NCI-H748 (cell line): Measurements from ENCODE around the gene GAS7.

Experiments used
- DNase-seq: peaks from one replicate; lab custom pipeline; 2025; ENCODE audit not compliant: unreplicated experiment; lab: John Stamatoyannopoulos, UW

Gene GAS7

DNA sequence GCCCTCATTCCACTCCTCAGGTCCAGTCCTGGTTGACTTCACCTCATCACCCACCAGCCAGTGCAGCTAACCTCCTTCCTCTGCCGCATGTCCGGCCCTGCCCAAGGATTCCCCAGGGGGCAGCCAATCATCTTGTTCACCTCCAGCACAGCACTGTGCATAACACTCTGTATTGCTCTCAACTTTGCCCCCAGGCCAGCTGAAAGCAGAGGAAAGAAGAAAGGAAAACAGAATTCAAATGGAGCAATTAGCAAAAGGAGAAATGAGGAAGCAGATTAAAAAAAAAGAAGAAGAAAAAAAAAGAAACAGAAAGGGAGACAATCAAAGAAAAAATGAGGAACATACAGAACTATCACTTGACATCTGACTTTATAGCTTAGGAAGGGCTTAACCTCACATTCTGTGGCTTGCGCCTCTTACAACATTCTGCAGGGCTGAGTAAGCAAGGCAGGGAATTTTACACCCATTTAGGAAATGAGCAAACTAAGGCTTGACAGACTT is 26.1 kb downstream of the GAS7 start:
- DNase-seq: no peak

DNA sequence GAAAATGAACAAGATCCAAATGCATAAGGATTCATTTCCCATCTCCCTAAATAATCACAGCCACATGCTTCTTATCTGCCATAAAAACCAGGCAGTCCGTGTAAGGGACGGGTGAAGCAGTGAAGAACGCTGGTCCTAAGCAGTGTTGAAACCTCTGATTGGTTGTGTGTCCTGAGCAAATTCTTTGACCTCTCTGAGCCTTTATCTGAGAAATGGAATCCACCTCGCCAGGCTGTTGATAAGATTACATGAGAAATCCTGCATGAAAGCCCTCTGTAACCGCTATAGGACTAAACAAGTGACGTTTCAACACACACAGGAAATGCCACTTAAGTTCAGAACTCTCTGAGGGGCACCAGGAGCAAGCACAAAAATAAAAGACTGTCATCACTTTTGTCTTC is 26.8 kb downstream of the GAS7 start:
- no peak for DNase-seq

DNA sequence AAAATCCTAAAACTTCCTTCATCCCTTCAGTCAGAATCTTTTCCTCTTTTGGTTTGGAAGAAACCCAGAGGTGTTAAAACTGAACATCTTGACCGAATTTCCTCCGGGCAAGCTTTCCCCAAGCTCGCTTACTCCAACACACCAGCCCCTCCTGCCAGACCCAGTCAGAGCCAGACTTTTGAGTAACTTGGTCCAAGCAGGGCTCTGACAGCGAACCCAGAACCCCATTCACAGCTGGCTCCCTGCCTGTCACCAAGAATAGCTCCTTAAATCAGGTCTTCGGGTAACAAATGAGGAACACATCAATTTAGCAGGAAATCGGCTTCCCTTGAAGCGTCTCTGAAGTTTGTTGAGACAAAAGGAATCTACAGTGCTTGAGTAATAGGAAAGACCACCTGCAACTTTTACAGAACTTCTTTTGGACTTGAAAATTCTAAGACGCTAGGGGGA is 27.3 kb downstream of the GAS7 start:
- DNase-seq: no peak

DNA sequence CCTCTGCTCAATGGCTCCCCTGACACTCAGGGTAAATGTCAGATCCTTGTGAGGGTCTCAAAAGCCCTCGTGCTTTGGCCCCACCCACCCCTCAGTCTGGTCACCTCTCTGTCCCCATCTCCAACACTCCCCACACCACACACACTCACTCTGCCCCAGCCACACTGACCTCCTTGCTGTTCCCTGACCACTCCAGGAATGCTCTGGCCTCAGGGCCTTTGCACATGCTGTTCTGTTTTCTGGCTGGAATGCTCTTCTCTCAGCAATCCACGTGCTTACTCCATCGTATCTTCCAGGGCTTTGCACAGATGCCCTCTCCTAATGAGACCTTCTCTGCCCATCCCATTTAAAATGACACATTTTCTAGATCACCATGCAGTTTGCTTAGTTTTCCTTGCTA is 28.2 kb downstream of the GAS7 start:
- DNase-seq: no peak

DNA sequence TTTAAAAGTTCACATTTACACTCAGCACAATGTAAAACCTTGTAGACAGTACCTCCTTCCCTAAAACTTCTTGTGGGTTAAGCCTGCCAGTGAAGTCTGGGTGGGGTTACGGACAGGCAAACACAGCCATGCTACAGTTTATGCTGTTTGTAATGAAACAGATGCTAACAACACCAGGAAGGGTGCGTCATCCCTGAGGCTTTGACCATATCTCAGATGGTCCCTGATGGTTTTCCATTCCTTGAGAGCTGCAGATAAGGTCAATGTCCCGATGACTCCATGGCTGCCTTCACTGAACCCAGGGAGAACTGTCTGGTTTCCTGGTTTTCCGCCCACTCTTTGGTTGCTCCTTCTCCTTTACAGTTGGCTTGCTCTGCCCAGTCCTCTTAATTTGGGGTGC is 29.1 kb downstream of the GAS7 start:
- DNase-seq: no peak

DNA sequence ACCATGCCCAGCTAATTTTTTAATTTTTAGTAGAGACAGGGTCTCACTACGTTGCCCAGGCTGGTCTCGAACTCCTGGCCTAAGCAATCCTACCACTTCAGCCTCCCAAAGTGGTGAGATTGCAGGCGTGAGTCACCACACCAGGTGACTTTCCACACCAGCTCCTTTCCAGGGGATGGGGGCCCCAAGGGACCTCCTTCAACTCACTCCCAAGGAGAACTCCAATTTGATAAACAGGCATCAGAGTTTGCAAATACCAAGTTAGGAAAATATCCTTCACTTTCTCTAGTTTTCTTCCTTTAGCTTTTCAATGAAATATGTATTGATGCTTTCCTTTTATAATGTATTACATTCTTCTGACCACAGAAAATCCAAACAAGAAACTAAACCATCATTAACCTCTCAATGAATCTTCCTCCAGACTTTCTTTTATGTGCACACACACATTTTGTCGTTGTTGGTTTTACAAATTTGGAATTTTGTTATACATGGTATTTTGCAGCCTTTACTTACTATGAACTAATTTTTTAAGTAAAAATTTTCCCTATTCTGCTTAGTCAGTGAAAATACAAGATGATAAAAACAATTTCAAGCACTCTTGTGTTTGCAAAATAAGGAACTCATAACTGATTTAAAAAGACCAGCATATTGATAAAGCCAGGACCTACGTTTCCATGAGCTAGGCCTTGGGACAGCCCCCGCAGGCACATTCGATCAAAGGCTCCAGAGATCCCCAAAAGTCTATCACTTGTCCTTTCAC is 32.0 kb downstream of the GAS7 start:
- DNase-seq: no peak

DNA sequence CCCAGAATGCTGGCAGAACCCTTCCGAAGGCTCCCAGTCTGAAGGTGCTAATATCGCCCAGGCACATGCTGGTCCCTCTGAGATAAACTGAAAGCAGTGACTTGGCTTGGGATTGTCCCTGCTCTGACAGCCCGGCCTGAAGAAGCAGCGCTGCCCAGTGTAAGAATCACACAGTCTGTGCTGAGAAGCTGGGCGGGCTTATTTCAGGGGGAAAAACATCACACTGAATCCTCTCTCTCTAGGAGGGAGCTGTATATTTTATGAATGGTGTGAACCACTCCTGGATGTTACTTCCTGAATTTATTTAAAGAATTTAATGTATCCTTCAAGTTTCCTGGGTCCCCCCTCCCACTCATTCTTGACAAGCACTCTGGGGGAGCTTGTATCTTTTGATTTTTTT is 36.3 kb downstream of the GAS7 start:
- no peak for DNase-seq

DNA sequence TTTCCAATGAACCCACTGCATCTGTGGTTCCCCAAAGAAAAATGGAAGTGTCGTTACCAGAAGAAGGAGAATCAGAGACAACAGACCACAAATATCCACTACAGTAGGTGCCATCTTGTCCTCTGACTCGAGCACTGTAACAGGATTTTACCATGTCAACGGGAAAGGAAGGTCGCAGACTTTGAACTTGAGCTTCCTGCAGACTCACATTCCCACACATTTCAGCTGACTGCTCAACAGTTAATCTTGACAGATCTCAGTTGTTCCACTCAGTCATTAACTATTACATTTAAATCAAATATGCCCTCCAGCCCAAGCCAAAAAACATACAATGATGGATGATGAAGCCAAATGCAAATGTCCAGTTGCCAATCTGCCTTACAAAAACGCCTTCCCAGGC is 37.0 kb downstream of the GAS7 start:
- no peak for DNase-seq

DNA sequence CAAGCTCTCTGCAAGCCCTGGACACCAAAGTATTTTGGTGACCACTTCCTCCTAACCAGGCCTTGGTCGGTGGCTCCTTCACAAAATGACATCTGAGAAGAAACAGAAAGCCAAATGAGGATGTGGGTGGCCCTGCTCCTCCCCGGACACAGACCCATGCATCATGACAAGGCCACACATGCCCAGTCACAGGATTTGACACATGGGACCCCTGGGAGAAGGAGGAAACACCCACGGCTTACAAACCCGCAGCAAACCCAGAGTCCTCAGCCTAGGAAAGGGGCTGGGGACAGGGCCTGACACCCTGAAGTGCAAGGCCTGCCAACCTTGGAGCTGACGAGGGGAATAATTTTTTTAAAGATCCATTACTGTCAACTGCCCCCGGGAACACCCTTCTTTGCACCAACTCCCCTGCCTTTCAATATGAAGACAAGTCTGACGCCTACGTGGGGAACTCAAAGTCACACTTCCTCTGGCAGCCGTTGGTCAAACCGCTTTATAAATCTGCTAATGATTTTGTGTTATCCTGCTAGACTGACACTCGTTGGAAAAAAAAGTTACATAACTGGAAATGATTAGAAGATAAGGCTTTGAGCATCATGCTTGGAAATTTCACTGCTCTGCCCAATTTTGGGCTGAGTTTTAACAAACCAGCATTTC is 41.3 kb downstream of the GAS7 start:
- DNase-seq: no peak

DNA sequence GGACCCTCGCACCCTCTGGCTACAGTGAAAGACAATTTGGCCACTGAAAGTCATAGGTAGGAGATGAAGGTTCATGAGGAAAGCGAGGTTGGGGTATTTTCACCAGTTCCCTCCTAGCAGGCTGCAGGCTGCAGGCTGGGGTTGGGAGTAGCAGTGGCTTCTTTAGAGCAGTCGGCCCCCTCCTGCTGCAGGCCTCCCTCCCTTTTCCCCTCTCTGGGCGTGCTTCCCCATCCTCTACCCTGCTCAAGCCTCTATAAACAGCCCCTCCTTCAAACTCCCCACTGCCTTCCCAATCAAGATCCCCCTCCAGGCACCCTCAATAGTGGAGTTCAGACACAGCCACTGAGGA is 41.8 kb downstream of the GAS7 start:
- DNase-seq: no peak

DNA sequence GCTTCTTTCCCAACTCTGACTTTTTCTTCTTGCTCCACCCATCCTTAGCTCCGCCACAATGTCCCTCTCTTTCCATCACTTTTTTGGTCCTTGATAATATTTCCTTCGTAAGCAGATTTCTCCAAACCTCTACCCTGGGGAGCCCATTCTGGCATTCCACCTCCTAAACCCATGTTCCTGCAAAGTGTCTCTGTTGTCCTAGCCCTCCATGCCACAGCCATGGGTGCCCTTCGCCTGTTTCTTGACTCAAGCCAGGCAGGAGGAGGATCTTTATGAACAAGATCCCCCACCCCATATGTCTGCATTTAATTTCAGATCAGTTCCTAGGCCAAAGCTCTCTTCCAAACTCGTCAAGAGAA is 42.4 kb downstream of the GAS7 start:
- no peak for DNase-seq

DNA sequence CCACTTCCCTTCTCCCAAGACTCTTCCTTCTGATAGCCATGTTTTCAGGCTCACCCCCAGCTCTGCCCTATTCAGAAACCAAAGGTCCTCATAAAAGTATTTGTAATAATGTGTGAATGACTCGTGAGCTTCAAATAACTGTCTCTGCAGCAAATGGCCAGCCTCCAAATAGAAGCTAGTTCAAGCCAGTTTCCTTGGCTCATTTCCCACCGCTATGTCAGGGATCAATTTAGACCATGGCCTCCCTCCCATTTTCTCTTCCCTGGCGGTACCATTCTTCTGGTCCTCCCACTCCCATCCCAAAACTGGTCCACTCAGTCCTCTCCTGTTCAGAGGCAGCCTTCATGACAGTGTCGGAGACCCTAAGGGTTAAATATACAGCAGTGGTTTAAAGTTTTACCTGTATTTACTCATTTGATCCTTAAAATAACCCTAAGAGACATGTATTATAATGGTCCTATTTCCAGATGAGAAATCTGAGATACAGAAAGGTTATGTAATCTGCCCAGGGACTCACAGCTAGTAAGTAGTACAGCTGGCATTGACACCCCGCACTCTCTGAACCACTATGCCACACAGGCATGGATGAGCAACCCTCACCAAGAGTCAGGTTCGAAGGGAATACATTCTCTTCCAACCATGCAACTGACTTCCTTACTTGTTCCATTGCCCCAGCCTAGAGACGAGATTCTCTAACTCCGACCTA is 42.9 kb downstream of the GAS7 start:
- DNase-seq: no peak

DNA sequence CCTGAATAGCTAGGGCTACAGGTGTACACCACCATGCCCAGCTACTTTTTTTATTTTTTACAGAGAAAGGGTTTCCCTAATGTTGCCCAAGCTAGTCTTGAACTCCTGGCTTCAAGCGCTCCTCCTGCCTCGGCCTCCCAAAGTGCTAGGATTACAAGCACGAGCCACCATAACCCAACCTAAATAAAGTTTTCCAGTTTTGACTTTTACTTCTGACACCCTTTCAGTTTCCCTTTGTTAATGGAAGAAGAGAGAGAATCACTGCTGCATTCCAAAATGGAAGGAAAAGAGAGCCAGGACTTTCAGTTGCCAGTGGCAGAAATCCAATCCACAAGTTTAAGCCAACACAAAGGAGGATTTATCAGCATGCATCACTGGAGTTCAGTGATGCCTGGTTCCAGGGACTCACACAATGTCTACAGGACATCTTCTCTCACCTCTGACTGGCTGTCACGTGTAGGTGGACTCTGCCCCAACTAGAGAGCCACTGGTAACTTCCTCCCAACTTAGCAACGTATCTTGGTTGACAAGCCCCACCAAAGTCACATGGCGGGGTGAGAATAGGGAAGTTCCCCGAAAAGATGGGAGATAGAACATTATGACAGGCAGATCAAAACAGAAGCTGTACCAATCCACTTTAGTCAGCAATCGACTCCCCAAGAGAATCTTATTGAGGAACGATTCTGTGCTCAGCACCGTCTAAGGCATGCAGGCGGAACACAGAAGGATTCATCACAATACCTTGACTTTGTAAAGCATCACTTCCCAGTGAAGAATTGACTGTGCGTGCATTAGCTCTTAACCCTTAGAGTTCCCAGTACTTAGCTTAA is 46.5 kb downstream of the GAS7 start:
- no peak for DNase-seq

DNA sequence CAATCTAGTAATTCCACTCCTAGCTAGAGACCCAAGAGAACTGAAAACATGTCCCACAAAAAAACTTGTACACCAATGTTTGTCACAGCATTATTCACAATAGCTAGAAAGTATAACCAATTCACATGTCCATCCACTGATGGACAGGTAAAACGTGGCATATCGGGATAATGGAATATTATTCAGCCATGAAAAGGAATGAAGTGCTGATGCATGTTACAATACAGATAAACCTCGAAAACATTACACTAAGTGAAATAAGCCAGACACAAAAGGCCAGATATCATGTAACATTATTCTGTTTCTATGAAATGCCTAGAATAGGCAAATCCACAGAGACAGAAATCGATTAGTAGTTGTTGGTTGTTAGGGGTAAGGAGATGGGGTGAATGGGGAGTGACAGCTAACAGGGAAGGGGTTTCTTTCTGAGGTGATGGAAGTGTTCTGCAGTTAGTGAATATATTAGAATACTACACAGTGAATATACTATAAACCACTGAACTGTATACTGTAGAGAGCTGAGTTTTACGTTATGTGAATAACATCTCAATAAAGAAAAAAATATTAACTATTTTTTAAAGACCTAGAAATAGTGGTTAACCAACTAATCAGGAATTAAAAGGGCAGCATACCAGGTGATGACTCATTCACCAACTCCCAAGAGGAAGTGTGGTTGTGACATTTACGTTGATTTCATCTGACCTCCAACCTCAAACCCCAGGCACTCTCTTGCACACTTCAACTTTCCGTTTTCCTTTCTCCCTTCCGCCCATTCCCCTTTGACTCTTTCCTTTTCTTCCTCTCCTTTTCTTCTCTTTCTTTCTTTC is 48.6 kb downstream of the GAS7 start:
- no peak for DNase-seq

DNA sequence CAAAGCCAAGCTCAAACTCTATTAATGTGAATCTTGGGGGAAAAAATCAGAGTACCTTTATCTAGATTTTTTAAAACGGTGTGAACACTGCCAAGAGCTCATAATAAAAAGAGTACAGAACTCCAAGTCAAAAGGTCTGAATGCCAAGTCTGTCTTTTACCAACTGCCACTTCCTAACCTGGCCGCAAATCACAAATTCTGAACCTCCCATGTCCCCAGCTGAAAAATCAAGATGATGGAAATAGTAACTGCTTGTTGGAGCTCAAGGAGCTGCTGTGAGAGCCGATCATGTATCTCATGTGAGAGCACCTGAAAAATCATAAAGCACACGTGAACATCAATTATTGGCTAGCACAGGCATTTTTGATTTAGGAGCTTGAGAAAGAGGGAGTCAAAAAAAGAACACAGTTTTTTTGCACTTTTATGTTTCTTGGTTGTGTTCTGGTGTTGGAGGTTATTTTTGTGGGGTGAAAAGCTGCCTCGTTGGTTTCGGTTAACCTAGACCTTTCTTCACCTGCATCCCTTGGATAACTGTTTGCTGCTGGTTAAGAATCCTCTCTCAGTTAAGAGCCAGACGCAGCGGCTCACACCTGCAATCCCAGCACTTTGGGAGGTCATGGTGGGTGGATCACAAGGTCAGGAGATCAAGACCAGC is 50.5 kb downstream of the GAS7 start:
- DNase-seq: no peak

DNA sequence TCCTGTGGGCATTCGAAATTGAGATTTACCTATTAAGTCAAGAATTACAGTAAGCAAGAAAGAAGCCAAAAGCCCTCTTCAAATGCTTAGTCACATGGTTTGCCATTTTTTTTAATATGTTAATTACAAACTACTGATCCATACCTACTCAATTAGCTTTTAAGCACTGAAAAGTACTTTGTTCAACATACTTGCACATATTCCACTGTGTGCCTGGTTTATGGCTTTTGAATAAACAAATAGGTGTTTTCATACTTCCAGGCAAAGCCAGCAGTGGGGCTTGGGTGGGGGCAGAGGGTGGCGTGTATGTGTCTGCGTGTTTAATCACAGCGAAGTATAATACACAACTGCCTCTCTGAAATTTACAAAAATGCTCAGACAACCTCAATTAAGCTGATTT is 51.4 kb downstream of the GAS7 start:
- DNase-seq: no peak

DNA sequence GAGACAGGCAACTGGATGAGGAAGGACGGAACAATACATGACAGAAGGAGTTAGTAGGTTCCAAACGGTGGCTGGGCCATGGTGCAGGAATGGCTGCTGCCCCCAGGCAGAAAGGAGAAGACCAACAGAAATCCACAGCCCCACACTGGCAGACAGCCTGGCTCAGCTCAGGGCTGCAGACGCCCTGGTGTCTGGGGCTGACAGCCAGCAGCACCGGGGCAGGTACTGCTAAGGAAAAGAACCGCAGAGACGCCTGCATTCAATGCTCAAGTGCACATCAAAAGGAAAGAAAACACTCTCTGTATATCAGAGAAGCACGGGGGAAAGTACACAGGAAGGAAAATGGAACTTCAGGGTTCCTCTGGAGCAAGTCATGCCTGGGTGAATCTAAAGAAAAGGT is 53.4 kb downstream of the GAS7 start:
- no peak for DNase-seq

DNA sequence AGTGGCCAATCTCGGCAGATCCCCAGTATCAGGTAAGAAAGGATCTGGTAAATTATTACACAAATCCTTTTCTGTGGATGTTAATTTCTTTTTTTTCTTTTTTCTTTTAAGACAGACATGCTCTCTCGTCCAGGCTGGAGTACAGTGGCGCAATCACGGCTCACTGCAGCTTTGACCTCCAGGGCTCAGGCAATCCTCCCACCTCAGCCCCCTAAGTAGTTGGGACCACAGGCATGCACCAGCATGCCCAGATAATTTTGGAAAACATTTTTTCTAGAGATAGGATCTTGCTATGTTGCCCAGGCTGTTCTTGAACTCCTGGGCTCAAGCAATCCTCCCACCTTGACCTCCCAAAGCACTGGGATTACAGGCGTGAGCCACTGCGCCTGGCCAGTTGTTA is 54.0 kb downstream of the GAS7 start:
- DNase-seq: no peak

DNA sequence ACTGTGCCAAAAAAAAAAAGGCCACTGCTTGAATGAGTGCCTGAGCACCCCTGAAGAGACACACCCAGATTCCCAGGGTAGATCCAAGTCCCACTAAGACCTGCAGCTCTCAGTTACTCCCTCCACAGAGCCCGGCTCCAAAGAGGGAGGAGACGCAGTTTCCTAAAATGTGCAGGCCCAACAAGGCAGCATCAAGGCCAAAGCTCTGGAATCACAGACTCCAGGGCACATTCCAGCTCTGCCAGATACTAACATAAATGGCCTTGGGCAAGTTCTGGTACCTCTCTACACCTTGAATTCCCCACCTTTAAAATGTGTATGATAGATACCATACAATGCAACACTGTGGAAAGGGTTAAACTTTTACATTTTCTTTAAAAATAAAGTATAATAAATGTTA is 57.0 kb downstream of the GAS7 start:
- DNase-seq: no peak

DNA sequence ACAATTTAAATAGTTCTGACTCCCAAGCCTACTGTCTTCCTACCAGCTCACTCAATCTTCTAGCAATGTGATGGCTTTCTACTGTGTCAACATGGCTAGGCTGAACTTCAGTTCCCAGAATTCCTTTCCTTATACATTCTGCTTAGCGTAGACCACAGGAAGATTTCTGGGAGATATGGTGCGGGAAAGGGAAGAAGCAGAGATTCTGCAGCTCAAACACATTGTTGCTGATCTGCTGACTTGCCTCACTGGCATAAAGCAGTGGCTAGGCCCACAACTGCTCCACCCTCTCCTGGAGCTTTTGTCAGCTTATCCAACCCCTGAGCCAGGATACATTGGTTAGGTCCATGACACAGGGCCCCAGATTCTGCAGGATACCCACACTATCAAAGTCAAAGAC is 58.8 kb downstream of the GAS7 start:
- DNase-seq: no peak
